Endodermal cell (in vitro differentiated cells): ENCODE results near the gene PLA2G2C. TPM values are rescaled to one million over a fixed set of nuclear protein-coding genes. Genes with fewer than 3 reads are reported as not detected.

Experiments used
- DNase-seq: peaks from one replicate; pipeline ENCODE4 v3.0.0-alpha.2; 2017
- H3K27ac ChIP-seq: 2 replicates; pipeline ENCODE4 v1.5.1; 2013; ENCODE audit warnings: mild to moderate bottlenecking, low read depth, low read length, moderate library complexity
- H3K27me3 ChIP-seq: 2 replicates; pipeline ENCODE4 v1.6.1; 2013; ENCODE audit warnings: mild to moderate bottlenecking, low read length, moderate library complexity; ENCODE audit not compliant: insufficient read depth, control insufficient read depth, poor library complexity, severe bottlenecking
- H3K36me3 ChIP-seq: 2 replicates; pipeline ENCODE4 v1.7.0; 2013; ENCODE audit warnings: mild to moderate bottlenecking, low read length, moderate library complexity; ENCODE audit not compliant: control insufficient read depth, insufficient read depth
- H3K4me1 ChIP-seq: one replicate; pipeline ENCODE4 v1.7.0; 2013; ENCODE audit warnings: low read length; ENCODE audit not compliant: control insufficient read depth, insufficient read depth
- H3K4me3 ChIP-seq: 2 replicates; pipeline ENCODE4 v1.5.1; 2013; ENCODE audit warnings: mild to moderate bottlenecking, low read length, moderate library complexity
- H3K9ac ChIP-seq: 2 replicates; pipeline ENCODE4 v1.6.1; 2013; ENCODE audit warnings: mild to moderate bottlenecking, low read length, moderate library complexity; ENCODE audit not compliant: poor library complexity, severe bottlenecking; ENCODE audit errors: extremely low read depth
- H3K9me3 ChIP-seq: 2 replicates; pipeline ENCODE4 v1.6.1; 2013; ENCODE audit warnings: mild to moderate bottlenecking, low read length, moderate library complexity; ENCODE audit not compliant: control insufficient read depth
- H3K27ac Mint-ChIP-seq: 2 replicates; pipeline ENCODE4 v1.8.0; 2020; ENCODE audit warnings: mixed read lengths
- H3K27me3 Mint-ChIP-seq: 2 replicates; pipeline ENCODE4 v1.8.0; 2021; ENCODE audit warnings: mild to moderate bottlenecking, mixed read lengths; ENCODE audit not compliant: insufficient read depth
- H3K36me3 Mint-ChIP-seq: 2 replicates; pipeline ENCODE4 v1.8.0; 2020; ENCODE audit warnings: low read depth, mixed read lengths
- H3K4me1 Mint-ChIP-seq: 2 replicates; pipeline ENCODE4 v1.8.0; 2020; ENCODE audit warnings: mixed read lengths
- H3K4me3 Mint-ChIP-seq: 2 replicates; pipeline ENCODE4 v1.8.0; 2020; ENCODE audit warnings: mild to moderate bottlenecking, moderate library complexity, mixed read lengths
- H3K9me3 Mint-ChIP-seq: 2 replicates; pipeline ENCODE4 v1.8.0; 2020; ENCODE audit warnings: mild to moderate bottlenecking, mixed read lengths
- WGBS, 2 experiments: methylation state at CpG; one replicate each; pipeline versions ENCODE4 v1.1.5 to v1.1.7; 2013; ENCODE audit warnings: missing lambda C conversion rate in 2 of 2, mixed read lengths in 1 of 2; ENCODE audit not compliant: insufficient coverage in 1 of 2, insufficient read length in 1 of 2; 5-methylcytosine and 5-hydroxymethylcytosine counted together
- total RNA-seq, 2 donors: library from RNA; stranded (reverse); fragmentation: NEBNext Ultra II Directional in 1 of 2; extraction: Animal tissue kit (Norgen Biotek cat#: 25700) in 1 of 2; gene quantifications; 2 replicates in 1 of 2; 3 replicates in 1 of 2; pipeline ENCODE4 v1.2.1, GENCODE V29; 2021
- TF ChIP-seq, protein P1 (sequence below): fragments of 200-600 bp; sonication (generic); conservative IDR thresholded peaks from 2 replicates; pipeline ENCODE4 v1.5.0; 2021; ENCODE audit warnings: antibody characterized with exemption, mild to moderate bottlenecking

Gene PLA2G2C
- total RNA-seq, 2 donors from 2014 or later = not detected

DNA sequence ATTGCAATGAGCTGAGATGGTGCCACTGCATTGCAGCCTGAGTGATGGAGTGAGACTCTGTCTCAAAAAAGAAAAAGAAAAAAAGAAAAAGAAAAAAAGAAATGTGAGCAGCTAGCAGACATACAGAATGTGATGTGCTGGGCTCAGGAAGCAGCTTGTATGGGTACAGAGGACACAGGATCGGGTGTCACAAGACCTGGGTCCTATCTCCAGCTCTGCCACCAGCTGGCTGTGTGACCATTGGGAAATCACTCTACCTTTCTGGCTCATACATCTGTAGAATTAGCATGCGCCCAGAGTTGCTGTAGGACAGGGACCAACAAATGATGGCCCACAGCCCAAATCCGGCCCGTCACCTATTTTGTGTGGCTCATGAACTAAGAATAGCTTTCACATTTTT is 3.3 kb upstream of the PLA2G2C start:
- H3K9ac ChIP-seq = no peak overlapping the region
- DNase-seq = no peak
- Mint-ChIP-seq H3K27ac (no peak overlapping the region), H3K27me3 (peaks cover 19% of the 10 kb centered on the region), H3K36me3 (peaks cover 4% of the 10 kb centered on the region), H3K9me3 (no peaks in the 10 kb centered on the region), H3K4me1 (peaks cover 24% of the 10 kb centered on the region), H3K4me3 (no peak overlapping the region)
- peaks cover 6% of the 10 kb centered on the region for H3K4me1 ChIP-seq
- no peak overlapping the region for H3K4me3 ChIP-seq
- peaks cover 6% of the 10 kb centered on the region for H3K27me3 ChIP-seq
- TF ChIP-seq, protein P1, sequence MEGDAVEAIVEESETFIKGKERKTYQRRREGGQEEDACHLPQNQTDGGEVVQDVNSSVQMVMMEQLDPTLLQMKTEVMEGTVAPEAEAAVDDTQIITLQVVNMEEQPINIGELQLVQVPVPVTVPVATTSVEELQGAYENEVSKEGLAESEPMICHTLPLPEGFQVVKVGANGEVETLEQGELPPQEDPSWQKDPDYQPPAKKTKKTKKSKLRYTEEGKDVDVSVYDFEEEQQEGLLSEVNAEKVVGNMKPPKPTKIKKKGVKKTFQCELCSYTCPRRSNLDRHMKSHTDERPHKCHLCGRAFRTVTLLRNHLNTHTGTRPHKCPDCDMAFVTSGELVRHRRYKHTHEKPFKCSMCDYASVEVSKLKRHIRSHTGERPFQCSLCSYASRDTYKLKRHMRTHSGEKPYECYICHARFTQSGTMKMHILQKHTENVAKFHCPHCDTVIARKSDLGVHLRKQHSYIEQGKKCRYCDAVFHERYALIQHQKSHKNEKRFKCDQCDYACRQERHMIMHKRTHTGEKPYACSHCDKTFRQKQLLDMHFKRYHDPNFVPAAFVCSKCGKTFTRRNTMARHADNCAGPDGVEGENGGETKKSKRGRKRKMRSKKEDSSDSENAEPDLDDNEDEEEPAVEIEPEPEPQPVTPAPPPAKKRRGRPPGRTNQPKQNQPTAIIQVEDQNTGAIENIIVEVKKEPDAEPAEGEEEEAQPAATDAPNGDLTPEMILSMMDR = no peak
- H3K36me3 ChIP-seq = no peaks in the 10 kb centered on the region
- 90 to 91% methylated on average over 4 of the region's 4 CpGs for WGBS, 2 experiments
- H3K27ac ChIP-seq = no peak overlapping the region
- H3K9me3 ChIP-seq = no peaks in the 10 kb centered on the region

DNA sequence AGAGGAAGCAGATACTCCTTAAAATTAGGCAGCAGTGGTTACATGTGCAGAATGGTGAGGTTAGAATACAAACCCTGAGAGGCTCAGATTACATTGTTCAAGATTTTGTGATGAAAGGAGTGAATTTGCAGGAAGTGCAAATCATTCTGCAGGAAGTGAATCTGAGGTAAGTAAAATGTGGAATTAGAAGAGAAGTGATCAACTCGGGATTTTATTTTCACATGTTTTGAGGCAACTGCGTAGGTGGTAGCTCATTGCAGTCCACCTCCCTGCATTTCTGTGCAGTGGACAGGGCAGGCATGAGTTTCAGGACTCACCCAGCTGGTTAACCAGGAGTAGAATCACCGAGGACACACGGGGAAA is 2.1 kb upstream of the PLA2G2C start:
- WGBS, 2 experiments = 90 to 98% methylated on average over 4 of the region's 4 CpGs
- Mint-ChIP-seq H3K36me3 (peaks cover 4% of the 10 kb centered on the region), H3K4me3 (no peak overlapping the region), H3K27ac (no peak overlapping the region), H3K9me3 (no peaks in the 10 kb centered on the region), H3K4me1 (peaks cover 26% of the 10 kb centered on the region), H3K27me3 (peaks cover 22% of the 10 kb centered on the region)
- no peak overlapping the region for H3K9ac ChIP-seq
- H3K4me1 ChIP-seq = peaks cover 6% of the 10 kb centered on the region
- peaks cover 6% of the 10 kb centered on the region for H3K27me3 ChIP-seq
- DNase-seq = no peak
- H3K9me3 ChIP-seq = no peaks in the 10 kb centered on the region
- no peak overlapping the region for H3K27ac ChIP-seq
- no peak overlapping the region for H3K4me3 ChIP-seq
- no peaks in the 10 kb centered on the region for H3K36me3 ChIP-seq
- TF ChIP-seq, protein P1 = no peak

DNA sequence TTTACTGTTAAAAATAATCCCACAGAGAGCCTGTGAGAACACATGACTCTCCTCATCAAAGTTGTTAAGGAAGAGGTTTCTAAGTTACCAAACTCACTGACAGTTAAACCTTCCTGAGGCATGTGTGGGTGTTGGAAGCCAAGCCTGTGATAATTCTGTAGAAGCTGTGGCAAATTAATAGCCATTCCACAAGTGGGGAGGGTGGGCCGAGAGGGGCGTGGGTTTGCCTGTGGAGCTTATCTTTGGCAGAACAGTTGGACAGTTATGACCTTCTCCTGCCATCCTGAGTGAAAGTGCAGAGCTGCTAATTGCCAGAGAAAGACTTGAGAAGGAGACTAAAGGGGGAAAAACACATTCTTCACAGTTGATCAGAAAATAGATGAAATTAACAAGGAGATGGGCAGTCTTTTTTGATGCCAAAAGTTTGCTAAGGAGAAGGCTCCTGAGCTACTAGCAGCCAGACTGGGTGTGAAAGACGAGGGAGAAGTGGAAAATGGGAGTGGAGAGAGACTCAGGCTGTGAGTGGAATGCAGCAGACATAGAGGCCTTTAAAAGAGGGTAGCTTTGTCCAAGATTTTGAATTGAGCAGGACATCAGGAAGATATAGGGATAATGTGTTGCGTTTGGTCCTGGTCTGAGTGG is 1.6 kb upstream of the PLA2G2C start:
- Histone ChIP-seq H3K36me3 (no peaks in the 10 kb centered on the region), H3K9me3 (no peaks in the 10 kb centered on the region), H3K27ac (no peak overlapping the region), H3K27me3 (peaks cover 6% of the 10 kb centered on the region), H3K9ac (no peak overlapping the region), H3K4me1 (peaks cover 6% of the 10 kb centered on the region), H3K4me3 (no peak overlapping the region)
- no peaks in the 10 kb centered on the region for H3K9me3 Mint-ChIP-seq
- H3K4me3 Mint-ChIP-seq = no peak overlapping the region
- 89 to 91% methylated on average over 2 to 4 of the region's 4 CpGs for WGBS, 2 experiments
- DNase-seq = no peak
- H3K27me3 Mint-ChIP-seq = peaks cover 26% of the 10 kb centered on the region
- TF ChIP-seq, protein P1 = no peak
- peaks cover 26% of the 10 kb centered on the region for H3K4me1 Mint-ChIP-seq
- peaks cover 4% of the 10 kb centered on the region for H3K36me3 Mint-ChIP-seq
- no peak overlapping the region for H3K27ac Mint-ChIP-seq
